Osteoblast (primary cell): Measurements from ENCODE around the gene SERGEF. TPM values are rescaled to one million over a fixed set of nuclear protein-coding genes. Genes with fewer than 3 reads are reported as not detected.

Source experiments
- DNase-seq: peaks from one replicate; pipeline ENCODE4 v3.0.0; 2011; ENCODE audit warnings: low spot score, mixed read lengths; ENCODE audit not compliant: insufficient read length; ENCODE audit errors: missing footprints
- H2AFZ ChIP-seq: 2 replicates; pipeline ENCODE4 v1.6.0; 2011; ENCODE audit warnings: mild to moderate bottlenecking, low read length
- H3K27ac ChIP-seq: 2 replicates; pipeline ENCODE4 v1.5.1; 2011; ENCODE audit warnings: mild to moderate bottlenecking, low read depth, low read length, moderate library complexity
- H3K27me3 ChIP-seq: 2 replicates; pipeline ENCODE4 v1.6.0; 2012; ENCODE audit warnings: mild to moderate bottlenecking, control low read depth, inconsistent platforms, low read length, moderate library complexity; ENCODE audit not compliant: insufficient read depth
- H3K36me3 ChIP-seq: 2 replicates; pipeline ENCODE4 v1.5.1; 2011; ENCODE audit warnings: mild to moderate bottlenecking, low read length, control low read depth, moderate library complexity; ENCODE audit not compliant: insufficient read depth
- H3K4me1 ChIP-seq: 2 replicates; pipeline ENCODE4 v1.5.1; 2011; ENCODE audit warnings: mild to moderate bottlenecking, low read length, control low read depth, moderate library complexity; ENCODE audit not compliant: insufficient read depth
- H3K4me2 ChIP-seq: 2 replicates; pipeline ENCODE4 v1.6.0; 2011; ENCODE audit warnings: mild to moderate bottlenecking, low read length; ENCODE audit not compliant: insufficient read depth
- H3K4me3 ChIP-seq: fragments of 200-600 bp; sonication (generic); 3 replicates; pipeline ENCODE4 v1.5.1; 2012; ENCODE audit warnings: mild to moderate bottlenecking, low read length, inconsistent platforms; ENCODE audit not compliant: insufficient read depth
- H3K79me2 ChIP-seq: 2 replicates; pipeline ENCODE4 v1.6.0; 2012; ENCODE audit warnings: mild to moderate bottlenecking, low read length, control low read depth, inconsistent platforms; ENCODE audit not compliant: insufficient read depth
- H3K9me3 ChIP-seq: 2 replicates; pipeline ENCODE4 v1.5.1; 2011; ENCODE audit warnings: low read depth, low read length, control low read depth
- H4K20me1 ChIP-seq: 2 replicates; pipeline ENCODE4 v1.6.0; 2012; ENCODE audit warnings: mild to moderate bottlenecking, low read length, control low read depth; ENCODE audit not compliant: insufficient read depth
- total RNA-seq: library from RNA; depleted of rRNA; stranded (reverse); fragments of >200 nt; gene quantifications from 2 replicates; pipeline ENCODE4 v1.2.3, GENCODE V29; 2012
- TF ChIP-seq, protein P1 (sequence below): IDR thresholded peaks from 2 replicates; pipeline ENCODE4 v1.5.1; 2011; ENCODE audit warnings: mild to moderate bottlenecking, low read depth, low read length, moderate library complexity; ENCODE audit errors: extremely low read depth

Gene SERGEF
- total RNA-seq, 1 donor: 29.7 TPM

DNA sequence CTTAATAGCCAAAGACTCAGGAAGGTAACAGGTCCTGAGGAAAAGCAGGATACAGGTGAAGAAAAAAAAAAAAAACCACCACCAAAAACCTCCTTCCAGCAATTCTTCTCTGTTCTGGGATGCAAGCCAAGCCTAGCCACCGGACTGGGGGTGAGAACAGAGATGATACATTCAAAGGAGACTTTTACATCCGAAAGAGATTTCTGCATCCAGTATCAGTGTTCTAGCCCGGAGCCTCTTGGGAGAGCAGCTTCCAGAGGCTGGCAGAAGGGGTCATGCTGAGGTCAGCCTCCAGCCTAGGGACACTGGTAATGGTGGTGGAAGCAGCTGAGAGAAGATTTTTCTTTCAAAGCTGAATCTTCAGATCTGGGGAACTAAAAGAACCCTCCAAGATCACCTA, 202.1 kb downstream of the SERGEF start:
- TF ChIP-seq, protein P1, sequence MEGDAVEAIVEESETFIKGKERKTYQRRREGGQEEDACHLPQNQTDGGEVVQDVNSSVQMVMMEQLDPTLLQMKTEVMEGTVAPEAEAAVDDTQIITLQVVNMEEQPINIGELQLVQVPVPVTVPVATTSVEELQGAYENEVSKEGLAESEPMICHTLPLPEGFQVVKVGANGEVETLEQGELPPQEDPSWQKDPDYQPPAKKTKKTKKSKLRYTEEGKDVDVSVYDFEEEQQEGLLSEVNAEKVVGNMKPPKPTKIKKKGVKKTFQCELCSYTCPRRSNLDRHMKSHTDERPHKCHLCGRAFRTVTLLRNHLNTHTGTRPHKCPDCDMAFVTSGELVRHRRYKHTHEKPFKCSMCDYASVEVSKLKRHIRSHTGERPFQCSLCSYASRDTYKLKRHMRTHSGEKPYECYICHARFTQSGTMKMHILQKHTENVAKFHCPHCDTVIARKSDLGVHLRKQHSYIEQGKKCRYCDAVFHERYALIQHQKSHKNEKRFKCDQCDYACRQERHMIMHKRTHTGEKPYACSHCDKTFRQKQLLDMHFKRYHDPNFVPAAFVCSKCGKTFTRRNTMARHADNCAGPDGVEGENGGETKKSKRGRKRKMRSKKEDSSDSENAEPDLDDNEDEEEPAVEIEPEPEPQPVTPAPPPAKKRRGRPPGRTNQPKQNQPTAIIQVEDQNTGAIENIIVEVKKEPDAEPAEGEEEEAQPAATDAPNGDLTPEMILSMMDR: no peak
- H3K4me3 ChIP-seq: no peak overlapping the region
- no peaks in the 10 kb centered on the region for H3K36me3 ChIP-seq
- peaks cover 9% of the 10 kb centered on the region for H4K20me1 ChIP-seq
- H3K27ac ChIP-seq: no peak overlapping the region
- H3K4me1 ChIP-seq: peaks cover 22% of the 10 kb centered on the region
- H3K27me3 ChIP-seq: no peaks in the 10 kb centered on the region
- no peaks in the 10 kb centered on the region for H3K9me3 ChIP-seq
- DNase-seq: peak; percentile 93
- H2AFZ ChIP-seq: no peak overlapping the region
- H3K4me2 ChIP-seq: no peak overlapping the region
- H3K79me2 ChIP-seq: no peaks in the 10 kb centered on the region

GRCh38 chr11:17810041-17810440, 202.8 kb downstream of the SERGEF start:
- no peak for DNase-seq

GRCh38 chr11:17807034-17807433, 205.8 kb downstream of the SERGEF start:
- Histone ChIP-seq H4K20me1 (peaks cover 5% of the 10 kb centered on the region), H3K9me3 (no peaks in the 10 kb centered on the region), H3K79me2 (no peaks in the 10 kb centered on the region), H2AFZ (no peak overlapping the region), H3K4me1 (peaks cover 8% of the 10 kb centered on the region), H3K36me3 (no peaks in the 10 kb centered on the region), H3K27ac (no peak overlapping the region), H3K4me2 (no peak overlapping the region), H3K27me3 (no peaks in the 10 kb centered on the region), H3K4me3 (no peak overlapping the region)
- DNase-seq: no peak
- TF ChIP-seq, protein P1: no peak

More at GRCh38 chr11:17810041-17810440, 202.8 kb downstream of the SERGEF start:
- Histone ChIP-seq H3K36me3 (no peaks in the 10 kb centered on the region), H2AFZ (no peak overlapping the region), H3K9me3 (no peaks in the 10 kb centered on the region), H3K4me2 (no peak overlapping the region), H3K27ac (no peak overlapping the region), H3K4me3 (no peak overlapping the region), H3K4me1 (peaks cover 22% of the 10 kb centered on the region), H3K79me2 (no peaks in the 10 kb centered on the region), H4K20me1 (peaks cover 9% of the 10 kb centered on the region), H3K27me3 (no peaks in the 10 kb centered on the region)
- TF ChIP-seq, protein P1: no peak

GRCh38 chr11:17805873-17806272, 207.0 kb downstream of the SERGEF start:
- DNase-seq: no peak
- H3K4me2 ChIP-seq: no peak overlapping the region
- H3K27ac ChIP-seq: no peak overlapping the region
- no peaks in the 10 kb centered on the region for H3K9me3 ChIP-seq
- peaks cover 5% of the 10 kb centered on the region for H4K20me1 ChIP-seq
- TF ChIP-seq, protein P1: no peak
- H3K27me3 ChIP-seq: no peaks in the 10 kb centered on the region
- peaks cover 5% of the 10 kb centered on the region for H3K4me1 ChIP-seq
- no peak overlapping the region for H3K4me3 ChIP-seq
- H3K36me3 ChIP-seq: no peaks in the 10 kb centered on the region
- H2AFZ ChIP-seq: no peak overlapping the region
- no peaks in the 10 kb centered on the region for H3K79me2 ChIP-seq
